Aorta (tissue), 5 donors: Measurements from ENCODE around the gene TBC1D22A. TPM values are rescaled to one million over a fixed set of nuclear protein-coding genes. Genes with fewer than 3 reads are reported as not detected.

Experiments used
- ATAC-seq: fragments of 200-7000 bp; cut with Tn5 transposase; one replicate; pipeline ENCODE4 v1.9.1; 2022; ENCODE audit warnings: moderate library complexity; ENCODE audit not compliant: low FRiP score
- DNase-seq, 2 donors: peaks; one replicate each; pipeline ENCODE4 v3.0.0-alpha.2; 2020
- H3K27ac ChIP-seq, 2 donors: one replicate each; pipeline ENCODE4 v1.5.1; 2013; ENCODE audit warnings: low read length in 2 of 2, mild to moderate bottlenecking in 2 of 2, moderate library complexity in 2 of 2, control low read depth in 1 of 2, inconsistent platforms in 1 of 2, low read depth in 1 of 2
- H3K27me3 ChIP-seq, 2 donors: one replicate each; pipeline ENCODE4 v1.6.1; 2013; ENCODE audit warnings: control low read depth in 1 of 2, low read length in 1 of 2, mild to moderate bottlenecking in 1 of 2, moderate library complexity in 1 of 2; ENCODE audit not compliant: insufficient read depth in 2 of 2, control insufficient read depth in 1 of 2
- H3K36me3 ChIP-seq, 2 donors: one replicate each; pipeline ENCODE4 v1.6.1; 2013; ENCODE audit warnings: control low read depth in 1 of 2, low read length in 1 of 2, mild to moderate bottlenecking in 1 of 2; ENCODE audit not compliant: insufficient read depth in 2 of 2, control insufficient read depth in 1 of 2
- H3K4me1 ChIP-seq, 2 donors: one replicate each; pipeline ENCODE4 v1.6.1; 2013; ENCODE audit warnings: low read length in 2 of 2, control low read depth in 1 of 2, mild to moderate bottlenecking in 1 of 2, moderate library complexity in 1 of 2; ENCODE audit not compliant: insufficient read depth in 2 of 2, control insufficient read depth in 1 of 2
- H3K4me3 ChIP-seq, 2 donors: one replicate each; pipeline ENCODE4 v1.5.1; 2013; ENCODE audit warnings: low read length in 2 of 2, control low read depth in 1 of 2, mild to moderate bottlenecking in 1 of 2
- H3K9me3 ChIP-seq: one replicate; pipeline ENCODE4 v1.6.1; 2013; ENCODE audit warnings: mild to moderate bottlenecking, low read length; ENCODE audit not compliant: control insufficient read depth
- WGBS, 2 donors: extraction: QIAGEN DNeasy Blood & Tissue Kit; methylation state at CpG; one replicate each; pipeline ENCODE4 v1.1.7; 2013; 5-methylcytosine and 5-hydroxymethylcytosine counted together
- intact Hi-C, 2 donors: fragments of 100-400 bp; cut with DNase I; formaldehyde crosslinking; loops; one replicate each; pipeline versions ENCODE4 v1.14.2 to v1.15.0; 2022
- polyA plus RNA-seq, 2 donors: library from polyadenylated mRNA; stranded (reverse); fragments of 200-250 nt; gene quantifications; one replicate each; pipeline ENCODE4 v1.2.3, GENCODE V29; 2013
- total RNA-seq, 2 donors: library from RNA; stranded (reverse); fragmentation: NEBNext Ultra II Directional; extraction: Animal tissue kit (Norgen Biotek cat#: 25700); gene quantifications; one replicate each; pipeline ENCODE4 v1.2.1, GENCODE V29; 2021
- donor health status: healthy with polysubstance abuse.
- donor health status: Bipolar disorder and iron deficiency.
- donor health status: DM: no; HTN: no; CAD: no.
- donor health status: DM: no; HTN: no; CAD: no.
- donor health status: DM: yes; HTN: yes; CAD: no.

The TBC1D22A gene
- total and polyA plus RNA-seq, 4 donors: 10.8 to 37.1 (median 17.9) TPM

DNA sequence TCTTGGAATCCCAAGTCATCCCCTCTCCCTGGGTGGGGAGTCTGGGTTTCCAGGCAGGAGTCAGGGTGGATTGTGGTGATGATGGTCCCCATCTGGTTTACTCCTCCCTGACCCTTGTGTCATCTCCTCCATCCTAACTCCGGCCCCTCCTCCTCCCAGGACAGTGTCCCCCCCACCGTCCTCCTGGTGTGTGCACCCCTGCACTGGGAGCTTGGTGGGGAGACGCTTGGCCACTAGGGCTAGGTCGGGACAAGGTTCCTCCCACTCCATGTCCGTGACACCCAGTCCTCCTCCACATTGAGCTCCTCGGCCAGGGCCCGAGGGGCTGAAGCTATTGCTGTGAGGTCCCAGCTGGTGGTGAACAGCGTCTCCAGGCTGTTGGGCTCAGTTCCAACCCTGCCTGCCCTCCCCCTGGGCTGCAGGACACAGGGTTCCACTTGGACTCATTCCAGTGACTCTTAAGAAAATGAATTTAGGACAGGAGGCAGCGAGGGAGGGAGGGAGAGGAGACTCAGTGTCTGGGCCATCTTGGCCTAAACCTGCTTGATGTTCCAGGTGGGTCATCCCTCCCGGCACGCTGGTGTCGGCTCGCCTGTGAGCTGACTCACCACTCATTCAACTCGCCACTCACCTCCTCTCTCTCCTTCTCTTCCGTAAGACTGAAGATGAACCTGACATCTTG, 433.2 kb downstream of the TBC1D22A start:
- Histone ChIP-seq H3K4me3 (no peak overlapping the region), H3K9me3 (no peaks in the 10 kb centered on the region), H3K27me3 (no peaks in the 10 kb centered on the region), H3K27ac (no peak overlapping the region), H3K36me3 (no peaks in the 10 kb centered on the region), H3K4me1 (no peaks in the 10 kb centered on the region)
- WGBS, 2 donors: 63 to 64% methylated on average over 15 of the region's 15 CpGs
- intact Hi-C loops: no loop called here
- DNase-seq (peak in 1 of 2 donors; percentile 37), ATAC-seq (no peak)

DNA sequence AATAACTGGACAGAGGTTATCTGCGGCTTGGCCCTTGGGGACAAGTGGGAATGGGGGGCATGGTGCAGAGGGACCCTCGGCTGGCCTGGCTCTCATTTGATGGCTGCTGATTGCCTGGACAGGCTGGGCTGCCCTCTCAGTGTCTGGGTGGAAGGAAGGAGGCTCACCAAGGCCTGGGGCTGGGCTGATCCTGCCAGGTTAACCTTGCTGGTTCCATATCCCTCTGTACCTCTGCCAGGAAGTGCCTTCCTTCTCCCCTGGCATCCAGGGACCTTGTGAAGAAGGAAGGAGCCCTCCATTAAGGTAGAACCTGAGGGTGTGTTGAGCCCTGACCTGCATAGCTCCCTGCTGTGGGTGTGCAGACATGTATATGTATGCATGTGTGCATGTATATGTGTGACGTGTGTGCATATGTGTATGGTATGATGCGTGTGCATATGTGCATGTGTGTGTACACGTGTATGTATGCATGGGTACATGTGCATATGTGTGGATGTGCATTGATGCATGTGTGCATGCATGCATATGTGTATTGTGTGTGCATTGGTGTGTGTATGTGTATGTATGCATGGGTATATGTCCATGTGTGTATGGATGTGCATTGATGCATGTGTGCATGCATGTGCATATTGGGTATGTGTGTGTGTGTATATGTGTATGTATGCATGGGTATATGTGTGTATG, 433.9 kb downstream of the TBC1D22A start:
- peak in 1 of 2 donors; percentile 32 for DNase-seq
- Histone ChIP-seq H3K27me3 (no peaks in the 10 kb centered on the region), H3K27ac (no peak overlapping the region), H3K36me3 (no peaks in the 10 kb centered on the region), H3K4me1 (no peaks in the 10 kb centered on the region), H3K4me3 (no peak overlapping the region), H3K9me3 (no peaks in the 10 kb centered on the region)
- intact Hi-C loops: no loop called here
- 83 to 84% methylated on average over 5 of the region's 5 CpGs for WGBS, 2 donors
- no peak for ATAC-seq

DNA sequence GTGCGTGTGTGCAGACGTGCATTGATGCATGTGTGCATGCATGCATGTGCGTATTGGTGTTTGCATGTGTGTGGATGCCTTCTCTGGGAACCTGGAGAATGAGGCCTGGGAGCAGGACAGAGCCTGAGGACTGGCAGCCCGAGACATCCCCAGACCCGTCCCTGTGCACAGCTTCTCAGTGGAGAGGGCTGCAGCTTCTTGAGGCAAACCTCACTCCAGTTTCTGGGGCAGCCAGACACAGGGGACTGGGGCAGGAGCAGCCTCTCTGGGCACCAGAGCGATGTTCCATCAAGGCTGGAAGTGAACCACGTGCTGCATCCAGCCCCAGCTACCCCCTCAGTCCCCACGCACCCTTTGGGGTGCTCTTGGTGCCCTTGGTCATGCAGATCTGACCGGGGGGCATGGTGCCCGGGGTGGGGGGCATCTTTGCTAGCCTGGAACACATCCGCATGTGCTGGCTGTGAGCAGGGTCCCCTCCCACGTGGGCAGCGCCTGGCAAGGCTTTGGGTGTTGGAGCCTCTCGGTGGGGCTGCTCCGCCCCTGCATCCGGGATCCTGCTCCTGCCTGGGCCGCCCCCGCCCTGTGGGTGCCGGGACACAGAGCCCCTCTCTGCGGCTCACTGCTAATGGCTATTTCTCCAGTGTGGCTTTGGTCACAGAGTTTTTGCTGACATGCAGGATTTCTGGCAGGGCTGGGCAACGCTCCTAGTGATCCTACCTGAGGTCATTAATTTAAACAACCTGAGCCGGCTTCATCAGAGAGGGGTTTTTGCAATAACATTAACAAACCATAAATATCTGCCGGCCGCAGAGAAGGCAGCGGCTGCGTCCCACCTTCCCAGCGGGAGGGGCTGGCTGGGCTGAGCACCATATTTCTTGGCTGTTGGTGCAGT, 434.7 kb downstream of the TBC1D22A start:
- peak in 1 of 2 donors; percentile 69 for DNase-seq
- H3K4me3 ChIP-seq: no peak overlapping the region
- intact Hi-C loops: no loop called here
- H3K4me1 ChIP-seq: no peaks in the 10 kb centered on the region
- H3K9me3 ChIP-seq: no peaks in the 10 kb centered on the region
- 55 to 61% methylated on average over 27 of the region's 27 CpGs for WGBS, 2 donors
- H3K36me3 ChIP-seq: no peaks in the 10 kb centered on the region
- H3K27ac ChIP-seq: no peak overlapping the region
- ATAC-seq: no peak
- no peaks in the 10 kb centered on the region for H3K27me3 ChIP-seq

DNA sequence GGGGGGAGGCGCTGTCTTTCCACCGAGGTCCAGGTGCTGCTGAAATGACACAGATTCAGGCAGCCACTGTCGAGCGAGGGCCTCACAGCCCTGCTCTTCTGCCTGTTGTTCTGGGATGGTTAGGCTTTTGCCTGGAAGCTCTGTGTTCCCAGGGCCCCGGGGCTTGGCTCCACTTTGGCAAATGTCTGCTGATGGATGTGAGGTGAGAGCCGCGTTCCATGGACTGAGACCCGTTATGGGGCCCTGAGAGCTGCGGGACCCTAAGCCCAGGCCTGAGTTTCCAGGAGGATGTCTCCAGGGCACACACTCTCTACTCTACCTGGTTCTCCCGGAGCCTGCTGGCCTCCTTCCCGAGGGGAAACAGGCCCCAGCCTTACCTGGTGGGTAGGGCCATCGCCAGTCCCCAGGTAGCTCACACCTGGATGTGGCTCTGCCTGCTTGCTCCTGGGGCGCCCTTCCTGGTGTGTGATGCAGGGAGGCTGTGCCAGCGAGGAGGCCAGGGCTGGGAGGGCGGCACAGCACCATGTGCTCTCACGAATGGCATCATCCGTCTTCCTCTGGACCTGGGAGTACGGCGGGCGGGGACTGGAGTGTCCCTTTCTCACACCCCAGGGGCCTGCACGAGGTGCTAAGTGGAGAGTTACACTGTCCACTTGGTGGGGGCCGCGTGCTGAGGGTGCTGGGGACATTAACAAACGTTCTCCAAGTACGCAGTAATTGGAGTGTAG, 435.5 kb downstream of the TBC1D22A start:
- Histone ChIP-seq H3K27me3 (no peaks in the 10 kb centered on the region), H3K4me3 (no peak overlapping the region), H3K9me3 (no peaks in the 10 kb centered on the region), H3K27ac (no peak overlapping the region), H3K36me3 (no peaks in the 10 kb centered on the region), H3K4me1 (no peaks in the 10 kb centered on the region)
- intact Hi-C loops: no loop called here
- 72 to 74% methylated on average over 25 of the region's 25 CpGs for WGBS, 2 donors
- DNase-seq (peak in 1 of 2 donors; percentile 72), ATAC-seq (no peak)

DNA sequence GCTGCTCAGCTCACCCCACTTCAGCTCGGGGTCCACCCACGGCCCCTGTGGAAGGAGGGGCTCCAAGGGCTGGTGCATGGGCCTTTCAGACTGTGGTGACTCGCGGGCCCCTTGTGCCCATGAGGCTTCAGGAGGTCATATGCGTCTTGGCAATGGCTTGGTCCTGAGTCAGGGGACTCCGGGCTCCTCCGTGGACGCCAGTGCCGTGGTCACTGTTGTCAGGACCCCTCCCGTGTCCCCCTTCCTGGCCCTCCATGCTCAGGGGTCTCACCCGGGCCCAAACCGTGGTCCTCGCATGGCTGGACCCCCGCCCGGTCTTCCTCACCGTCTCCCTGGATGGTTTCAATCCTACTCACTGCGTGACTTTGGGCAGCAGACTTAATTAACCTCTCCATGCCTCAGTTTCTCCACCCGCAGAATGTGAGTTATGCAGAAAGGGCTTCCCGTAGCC, 436.4 kb downstream of the TBC1D22A start:
- DNase-seq (peak in 1 of 2 donors; percentile 69), ATAC-seq (peak; percentile 2)
- H3K4me1 ChIP-seq: no peaks in the 10 kb centered on the region
- no peak overlapping the region for H3K4me3 ChIP-seq
- H3K36me3 ChIP-seq: no peaks in the 10 kb centered on the region
- intact Hi-C loops: no loop called here
- no peak overlapping the region for H3K27ac ChIP-seq
- no peaks in the 10 kb centered on the region for H3K27me3 ChIP-seq
- 88 to 89% methylated on average over 19 of the region's 19 CpGs for WGBS, 2 donors
- H3K9me3 ChIP-seq: no peaks in the 10 kb centered on the region

DNA sequence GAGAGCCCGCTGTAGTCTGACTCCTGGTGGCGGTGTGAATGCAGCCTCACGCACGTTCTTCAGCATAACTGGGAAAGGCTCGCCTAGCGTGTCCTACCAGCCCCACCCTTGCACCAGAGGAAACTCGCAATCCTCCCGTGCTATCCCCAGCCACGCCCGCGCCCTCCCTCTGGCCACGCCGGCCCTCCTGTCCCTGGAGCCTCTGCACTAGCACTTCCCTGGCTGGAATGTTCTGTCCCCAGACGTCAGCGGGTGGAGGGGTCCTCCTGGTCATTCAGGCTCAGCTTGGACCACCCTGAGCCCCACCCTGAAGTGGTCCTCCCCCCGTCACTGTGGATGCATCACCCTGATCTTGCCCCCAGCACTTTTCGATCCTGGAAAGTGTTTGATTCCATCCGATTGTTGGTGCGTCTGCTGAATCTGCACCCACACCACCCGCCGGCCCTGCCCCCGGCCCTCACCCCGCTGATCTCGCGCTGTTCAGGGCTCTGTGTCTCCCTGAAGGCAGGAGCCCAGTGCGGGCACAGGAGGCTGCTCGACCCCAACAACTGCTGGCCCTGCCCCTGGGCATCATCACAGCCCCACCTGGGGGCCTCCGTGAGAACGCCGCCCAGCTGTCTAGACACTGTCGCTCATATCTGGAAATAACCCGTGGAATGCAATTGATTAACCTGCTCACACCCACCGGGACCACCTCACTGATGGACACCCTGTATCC, 437.0 kb downstream of the TBC1D22A start:
- Histone ChIP-seq H3K27ac (no peak overlapping the region), H3K9me3 (no peaks in the 10 kb centered on the region), H3K4me3 (no peak overlapping the region), H3K36me3 (no peaks in the 10 kb centered on the region), H3K27me3 (no peaks in the 10 kb centered on the region), H3K4me1 (no peaks in the 10 kb centered on the region)
- intact Hi-C loops: no loop called here
- 82 to 89% methylated on average over 33 of the region's 33 CpGs for WGBS, 2 donors
- no peak for ATAC-seq
- peak in 1 of 2 donors; percentile 63 for DNase-seq

DNA sequence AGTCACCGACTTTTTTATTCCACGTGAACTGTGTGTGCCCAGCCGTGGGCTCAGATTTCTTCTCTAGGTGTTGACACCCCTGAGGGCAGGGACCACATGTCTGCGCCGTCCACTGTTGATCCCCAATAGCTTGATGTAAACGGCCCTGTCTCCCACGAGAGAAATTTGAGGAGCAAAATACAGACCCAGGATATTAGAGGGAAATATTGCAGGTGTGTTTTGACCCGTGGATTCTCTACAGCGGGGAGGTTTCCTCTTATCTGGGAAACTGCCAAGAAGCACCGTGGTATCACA, 437.5 kb downstream of the TBC1D22A start:
- no peak for ATAC-seq
- H3K4me1 ChIP-seq: no peaks in the 10 kb centered on the region
- no peak overlapping the region for H3K27ac ChIP-seq
- no peak for DNase-seq
- WGBS, 2 donors: 60 to 68% methylated on average over 10 of the region's 10 CpGs
- H3K27me3 ChIP-seq: no peaks in the 10 kb centered on the region
- H3K4me3 ChIP-seq: no peak overlapping the region
- intact Hi-C loops: no loop called here
- no peaks in the 10 kb centered on the region for H3K9me3 ChIP-seq
- H3K36me3 ChIP-seq: no peaks in the 10 kb centered on the region
